AG04450 (cell line): ENCODE results near the gene PARD6G. TPM values are rescaled to one million over a fixed set of nuclear protein-coding genes. Genes with fewer than 3 reads are reported as not detected.

Experiments used
- CTCF ChIA-PET: fragments of 300-600, 350-600 bp; formaldehyde crosslinking; extraction: SDS; loops from one replicate; lab custom pipeline; 2022; ENCODE audit warnings: antibody characterized with exemption, inconsistent platforms; lab: Charles Lee
- POLR2A ChIA-PET: fragments of 350-600 bp; formaldehyde crosslinking; extraction: SDS; loops from one replicate; lab custom pipeline; 2021; ENCODE audit warnings: antibody characterized with exemption, inconsistent platforms; lab: Yijun Ruan, JAX
- DNase-seq: peaks from one replicate; pipeline ENCODE4 v3.0.0-alpha.2; 2011; ENCODE audit warnings: low read depth, low spot score
- H3K27ac ChIP-seq: one replicate; pipeline ENCODE4 v1.5.1; 2012; ENCODE audit warnings: low read depth, low read length, control low read depth
- H3K27me3 ChIP-seq: one replicate; pipeline ENCODE4 v1.6.0; 2012; ENCODE audit warnings: low read length; ENCODE audit not compliant: control insufficient read depth, insufficient read depth
- H3K4me3 ChIP-seq: 2 replicates; pipeline ENCODE4 v1.5.1; 2011; ENCODE audit warnings: mild to moderate bottlenecking, low read depth, low read length, control low read depth
- H3K9me3 ChIP-seq: 2 replicates; pipeline ENCODE4 v1.5.1; 2012; ENCODE audit warnings: low read length; ENCODE audit not compliant: control insufficient read depth, insufficient read depth
- CTCF ChIP-seq: IDR thresholded peaks from 2 replicates; pipeline ENCODE4 v1.5.1; 2011; ENCODE audit warnings: low read depth, low read length, control low read depth, inconsistent platforms
- polyA plus RNA-seq: library from polyadenylated mRNA; depleted of rRNA; stranded (reverse); fragments of >200 nt; gene quantifications from 2 replicates; pipeline ENCODE4 v1.2.3, GENCODE V29; 2011

PARD6G gene
- polyA plus RNA-seq, 1 experiment: 11.2 TPM

- ChIA-PET CTCF (no interaction called here), POLR2A (no interaction called here)
- TF ChIP-seq CTCF: no peak
- H3K27ac ChIP-seq: no peak overlapping the region
- no peaks in the 10 kb centered on the region for H3K27me3 ChIP-seq
- DNase-seq: no peak
- H3K9me3 ChIP-seq: no peaks in the 10 kb centered on the region
- no peak overlapping the region for H3K4me3 ChIP-seq
Observed at GRCh38 chr18:80218341-80219227, 28.7 kb downstream of the PARD6G start.

- POLR2A ChIA-PET: no interaction called here
- CTCF ChIA-PET: no interaction called here
- Histone ChIP-seq H3K27me3 (no peaks in the 10 kb centered on the region), H3K27ac (no peak overlapping the region), H3K9me3 (no peaks in the 10 kb centered on the region), H3K4me3 (no peak overlapping the region)
- no peak for DNase-seq
- TF ChIP-seq CTCF: no peak
Observed at GRCh38 chr18:80213182-80213581, 34.1 kb downstream of the PARD6G start.

GRCh38 chr18:80210312-80211083 lies 36.8 kb downstream of the PARD6G start:
- H3K9me3 ChIP-seq: no peaks in the 10 kb centered on the region
- H3K27me3 ChIP-seq: no peaks in the 10 kb centered on the region
- no peak overlapping the region for H3K27ac ChIP-seq
- CTCF ChIA-PET: interaction anchor here (0.9 to 1.7 kb wide), 2 partner anchors 40 to 51 kb away, joined by 3 to 4 read pairs; no protein-coding TSS in a partner anchor
- POLR2A ChIA-PET: interaction anchor here (0.9 kb wide), 1 partner anchor 13 kb away, joined by 3 read pairs; no protein-coding TSS in a partner anchor
- no peak for TF ChIP-seq CTCF
- no peak overlapping the region for H3K4me3 ChIP-seq
- DNase-seq: no peak

GRCh38 chr18:80208620-80209019 lies 38.7 kb downstream of the PARD6G start:
- no peaks in the 10 kb centered on the region for H3K9me3 ChIP-seq
- H3K27ac ChIP-seq: no peak overlapping the region
- POLR2A ChIA-PET: no interaction called here
- H3K4me3 ChIP-seq: no peak overlapping the region
- DNase-seq: no peak
- TF ChIP-seq CTCF: no peak
- CTCF ChIA-PET: no interaction called here
- H3K27me3 ChIP-seq: no peaks in the 10 kb centered on the region

- Histone ChIP-seq H3K27me3 (no peaks in the 10 kb centered on the region), H3K4me3 (no peak overlapping the region), H3K27ac (no peak overlapping the region), H3K9me3 (no peaks in the 10 kb centered on the region; the same call in 1 of the 2 replicates)
- POLR2A ChIA-PET: no interaction called here
- CTCF ChIA-PET: interaction anchor here (1.4 kb wide), 1 partner anchor 48 kb away, joined by 3 read pairs; no protein-coding TSS in a partner anchor
- no peak for TF ChIP-seq CTCF
- no peak for DNase-seq
Observed at GRCh38 chr18:80205294-80205693, 42.0 kb downstream of the PARD6G start.
